A549 (cell line): ENCODE measurements around the gene ZNF165. TPM values are rescaled to one million over a fixed set of nuclear protein-coding genes. Genes with fewer than 3 reads are reported as not detected.
"Not testable (repeated sequence)": the region's sequence is repeated elsewhere in the genome, so short reads cannot be mapped to it uniquely, and the experiment has no call there.

ENCODE experiments used
- ATAC-seq, 2 experiments: fragments of 200-7000 bp in 1 of 2; fragments of >200 bp in 1 of 2; cut with Nextera tagmentation in 1 of 2; cut with Tn5 transposase in 1 of 2; 3 replicates each; pipeline versions ENCODE4 v1.8.0 to v1.9.1; 2018 to 2020; ENCODE audit warnings: mild to moderate bottlenecking in 1 of 2, moderate library complexity in 1 of 2
- CTCF ChIA-PET: fragments of 300-600 bp; sonication (Branson Sonifier 250); formaldehyde crosslinking; extraction: SDS; loops from one replicate; lab custom pipeline; 2021; ENCODE audit warnings: antibody characterized with exemption, inconsistent platforms; lab: Yijun Ruan, JAX
- POLR2A ChIA-PET: fragments of 350-600 bp; formaldehyde crosslinking; extraction: SDS; loops from one replicate; lab custom pipeline; 2021; ENCODE audit warnings: antibody characterized with exemption, inconsistent platforms; lab: Yijun Ruan, JAX
- DNase-seq, 2 experiments: peaks; one replicate each; pipeline versions ENCODE4 v3.0.0 to v3.0.0-alpha.2; 2011 to 2016; ENCODE audit warnings: low read depth in 1 of 2, low spot score in 1 of 2
- FAIRE-seq: peaks from 2 replicates; lab custom pipeline; 2011; peaks lifted over from hg19 to GRCh38; lab: Jason Lieb, UNC
- H3K27ac ChIP-seq, 2 experiments: fragments of >200 bp; sonication (Bioruptor Twin); formaldehyde crosslinking; 3 replicates each; pipeline ENCODE4 v1.5.1; 2016 to 2017
- H3K4me1 ChIP-seq: fragments of >200 bp; sonication (Bioruptor Twin); formaldehyde crosslinking; 3 replicates; pipeline ENCODE4 v1.6.1; 2016
- H3K4me2 ChIP-seq: fragments of >200 bp; sonication (Bioruptor Twin); formaldehyde crosslinking; 3 replicates; pipeline ENCODE4 v1.6.1; 2016
- H3K4me3 ChIP-seq: fragments of >200 bp; sonication (Bioruptor Twin); formaldehyde crosslinking; 3 replicates; pipeline ENCODE4 v1.5.1; 2016
- H3K9me3 ChIP-seq: fragments of >200 bp; sonication (Bioruptor Twin); formaldehyde crosslinking; 3 replicates; pipeline ENCODE4 v1.6.1; 2016
- CEBPB ChIP-seq, 2 experiments: fragments of >200 bp in 1 of 2; sonication (Bioruptor Twin) in 1 of 2; formaldehyde crosslinking in 1 of 2; IDR thresholded peaks; 2 replicates each; pipeline ENCODE4 v1.6.1; 2012 to 2016
- EHF ChIP-seq: fragments of 250-450 bp; sonication (Bioruptor Pico); IDR thresholded peaks from 2 replicates; pipeline ENCODE4 v1.5.0; 2020; ENCODE audit warnings: mild to moderate bottlenecking
- EHMT2 ChIP-seq: fragments of 200-600 bp; sonication (generic); IDR thresholded peaks from 2 replicates; pipeline ENCODE4 v1.6.1; 2016; ENCODE audit warnings: antibody characterized with exemption, low read depth, mild to moderate bottlenecking, moderate library complexity
- EP300 ChIP-seq, 2 experiments: fragments of >200 bp; sonication (Bioruptor Twin); formaldehyde crosslinking; IDR thresholded peaks; 2 replicates in 1 of 2; 3 replicates in 1 of 2; pipeline ENCODE4 v1.6.1; 2016 to 2017
- ESRRA ChIP-seq: fragments of 150-350 bp; IDR thresholded peaks from 2 replicates; pipeline ENCODE4 v1.6.1; 2014; ENCODE audit warnings: mild to moderate bottlenecking, low read length, borderline replicate concordance
- FOSB ChIP-seq: fragments of 250-450 bp; sonication (Bioruptor Pico); IDR thresholded peaks from 2 replicates; pipeline ENCODE4 v1.5.0; 2020; ENCODE audit warnings: mild to moderate bottlenecking, moderate library complexity
- FOXS1 ChIP-seq: fragments of 250-450 bp; sonication (Bioruptor Pico); IDR thresholded peaks from 2 replicates; pipeline ENCODE4 v1.5.0; 2020; ENCODE audit warnings: mild to moderate bottlenecking, moderate library complexity
- HDAC2 ChIP-seq: fragments of 200-600 bp; sonication (generic); IDR thresholded peaks from 2 replicates; pipeline ENCODE4 v1.6.1; 2016
- HES2 ChIP-seq: fragments of >200 bp; sonication (Bioruptor Twin); formaldehyde crosslinking; IDR thresholded peaks from 2 replicates; pipeline ENCODE4 v1.6.1; 2016
- HOXB13 ChIP-seq: fragments of 250-450 bp; sonication (Bioruptor Pico); IDR thresholded peaks from 2 replicates; pipeline ENCODE4 v1.5.0; 2020; ENCODE audit warnings: low read depth, mild to moderate bottlenecking, moderate library complexity
- HOXB5 ChIP-seq: fragments of 250-450 bp; sonication (Bioruptor Pico); IDR thresholded peaks from 2 replicates; pipeline ENCODE4 v1.5.0; 2020; ENCODE audit warnings: mild to moderate bottlenecking, moderate library complexity
- KDM1A ChIP-seq: fragments of 200-600 bp; sonication (generic); IDR thresholded peaks from 2 replicates; pipeline ENCODE4 v1.6.1; 2016; ENCODE audit warnings: low read depth, mild to moderate bottlenecking
- NFE2L2 ChIP-seq: fragments of 150-350 bp; conservative IDR thresholded peaks from 2 replicates; pipeline ENCODE4 v1.6.1; 2014; ENCODE audit warnings: low read length
- PBX3 ChIP-seq: IDR thresholded peaks from 2 replicates; pipeline ENCODE4 v1.6.1; 2012
- PHF8 ChIP-seq: fragments of 200-600 bp; sonication (generic); IDR thresholded peaks from 2 replicates; pipeline ENCODE4 v1.6.1; 2016; ENCODE audit warnings: low read depth, mild to moderate bottlenecking, antibody characterized with exemption, moderate library complexity, borderline replicate concordance
- POLR2A ChIP-seq: IDR thresholded peaks from 2 replicates; pipeline ENCODE4 v1.6.1; 2012; ENCODE audit warnings: mild to moderate bottlenecking, low read length
- POLR2AphosphoS2 ChIP-seq: conservative IDR thresholded peaks from 2 replicates; pipeline ENCODE4 v1.6.1; 2012; ENCODE audit warnings: low read length, improper control_type of control experiment, inconsistent platforms
- RAD21 ChIP-seq, 2 experiments: fragments of >200 bp in 1 of 2; sonication (Bioruptor Twin) in 1 of 2; formaldehyde crosslinking in 1 of 2; IDR thresholded peaks in 1 of 2; conservative IDR thresholded peaks in 1 of 2; 2 replicates in 1 of 2; 3 replicates in 1 of 2; pipeline ENCODE4 v1.6.1; 2012 to 2018; ENCODE audit warnings: inconsistent platforms in 1 of 2
- RARB ChIP-seq: fragments of 250-450 bp; sonication (Bioruptor Pico); IDR thresholded peaks from 2 replicates; pipeline ENCODE4 v1.8.0; 2021; ENCODE audit warnings: mild to moderate bottlenecking, moderate library complexity
- RFX5 ChIP-seq: fragments of 450-650 bp; IDR thresholded peaks from 2 replicates; pipeline ENCODE4 v1.7.1; 2014; ENCODE audit warnings: antibody characterized with exemption, mild to moderate bottlenecking, moderate library complexity
- SMC3 ChIP-seq: fragments of >200 bp; sonication (Bioruptor Twin); formaldehyde crosslinking; IDR thresholded peaks from 3 replicates; pipeline ENCODE4 v1.6.1; 2018; ENCODE audit warnings: inconsistent platforms
- SREBF2 ChIP-seq: fragments of 450-650 bp; IDR thresholded peaks from 2 replicates; pipeline ENCODE4 v1.6.1; 2014; ENCODE audit warnings: mild to moderate bottlenecking, moderate library complexity
- TFCP2L1 ChIP-seq: fragments of 250-450 bp; sonication (Bioruptor Pico); IDR thresholded peaks from 2 replicates; pipeline ENCODE4 v1.5.0; 2021; ENCODE audit warnings: mild to moderate bottlenecking
- TP53 ChIP-seq: fragments of 250-450 bp; sonication (Bioruptor Pico); IDR thresholded peaks from 2 replicates; pipeline ENCODE4 v1.5.0; 2021; ENCODE audit warnings: mild to moderate bottlenecking, moderate library complexity
- ZC3H11A ChIP-seq: fragments of 450-650 bp; IDR thresholded peaks from 2 replicates; pipeline ENCODE4 v1.6.1; 2014; ENCODE audit warnings: antibody characterized with exemption, mild to moderate bottlenecking
- ZSCAN20 ChIP-seq: fragments of 250-450 bp; sonication (Bioruptor Pico); IDR thresholded peaks from 2 replicates; pipeline ENCODE4 v1.8.0; 2022; ENCODE audit warnings: mild to moderate bottlenecking, moderate library complexity
- WGBS: methylation state at CpG from one replicate; pipeline ENCODE4 v1.1.6; 2017; ENCODE audit errors: missing lambda C conversion rate; 5-methylcytosine and 5-hydroxymethylcytosine counted together
- polyA minus RNA-seq: library from RNA; depleted of rRNA, polyadenylated mRNA; stranded (reverse); fragments of >200 nt; gene quantifications from 2 replicates; pipeline ENCODE4 v1.2.3, GENCODE V29; 2011; rRNA and poly(A)+ RNA removed
- polyA plus RNA-seq, 4 experiments: library from polyadenylated mRNA; depleted of rRNA in 3 of 4; stranded (reverse); fragments of >200 nt; fragmentation: RNase III in 1 of 4; extraction: RNeasy Plus Mini Kit Qiagen cat#74134 plus additional on column Dnase treatment in 1 of 4; gene quantifications; 2 replicates in 3 of 4; 3 replicates in 1 of 4; pipeline ENCODE4 v1.2.3, GENCODE V29; 2011 to 2017
- TF ChIP-seq, protein P1 (sequence below): IDR thresholded peaks from 2 replicates; pipeline ENCODE4 v1.6.1; 2012; ENCODE audit warnings: low read depth, borderline replicate concordance
- TF ChIP-seq, protein P2 (sequence below): IDR thresholded peaks from 2 replicates; pipeline ENCODE4 v1.6.1; 2012
- TF ChIP-seq, protein P3 (sequence below): fragments of >200 bp; sonication (Bioruptor Twin); formaldehyde crosslinking; IDR thresholded peaks from 3 replicates; pipeline ENCODE4 v1.6.1; 2016

The ZNF165 gene
- polyA plus RNA-seq (2011; rRNA removed) (0.71 and 0.72 TPM in 2 replicates), polyA plus RNA-seq (2017; fragmentation: RNase III; extraction: RNeasy Plus Mini Kit Qiagen cat#74134 plus additional on column Dnase treatment) (0.62 to 0.76 TPM (median 0.63 TPM) in 3 replicates), polyA minus RNA-seq (0.50 and 0.97 TPM in 2 replicates)
- 0.19 and 0.23 TPM in 2 replicates for polyA plus RNA-seq (2012; cell fraction: cytosol; rRNA removed)
- polyA plus RNA-seq (2012; cell fraction: nucleus; rRNA removed) = 0.16 and 0.19 TPM in 2 replicates

- not testable (repeated sequence) for H3K9me3 ChIP-seq, DNase-seq, FAIRE-seq, H3K4me1 ChIP-seq
- ATAC-seq = peak in 1 of 2 experiments; percentile 69; a peak in 3 of 6 replicates
- POLR2A ChIA-PET = interaction anchor here (0.6 to 1.6 kb wide), 3 partner anchors 24 to 256 kb away, joined by 3 to 10 read pairs (median 6); partner anchors contain the start of gene ZSCAN31
- CTCF ChIA-PET = interaction anchor here (0.6 kb wide), 2 partner anchors 12 to 505 kb away, joined by 3 read pairs; no protein-coding TSS in a partner anchor
- 0% methylated on average over 11 of the region's 15 CpGs for WGBS
- 0 out of 2 replicates have a peak, but pooled peaks have one; percentile 39 for TF ChIP-seq PHF8
- Histone ChIP-seq H3K27ac (peak within 1 kb of the TSS; percentile 87 to 93), H3K4me3 (peak within 1 kb of the TSS; percentile 52), H3K4me2 (peak within 1 kb of the TSS; percentile 83)
Observed at GRCh38 chr6:28080381-28080630, at the start of gene ZNF165. ZNF165 (plus strand) TSS chr6:28080568; CDS start chr6:28085481, 4,913 bp downstream.

- CTCF ChIA-PET = no interaction called here
- 22% methylated on average over 4 of the region's 4 CpGs for WGBS
- no peak overlapping the region for H3K4me3 ChIP-seq
- TF ChIP-seq HES2 (no peak), RAD21 (conservative IDR thresholded peaks at IDR 0.05 in 1 of 2, IDR thresholded peaks at IDR 0.05 in 1 of 2) (no peak), CEBPB (IDR thresholded peaks at IDR 0.05) (no peak), HDAC2 (no peak), ZC3H11A (no peak), HOXB13 (CRISPR knock-in tag) (no peak), ZSCAN20 (CRISPR knock-in tag) (no peak), FOSB (CRISPR knock-in tag) (no peak), POLR2AphosphoS2 (no peak), SMC3 (no peak), RARB (no peak), TP53 (no peak), RFX5 (no peak), EP300 (IDR thresholded peaks at IDR 0.05) (no peak), EHMT2 (no peak), ESRRA (no peak), HOXB5 (CRISPR knock-in tag) (no peak), FOXS1 (CRISPR knock-in tag) (no peak)
- TF ChIP-seq, protein P1, sequence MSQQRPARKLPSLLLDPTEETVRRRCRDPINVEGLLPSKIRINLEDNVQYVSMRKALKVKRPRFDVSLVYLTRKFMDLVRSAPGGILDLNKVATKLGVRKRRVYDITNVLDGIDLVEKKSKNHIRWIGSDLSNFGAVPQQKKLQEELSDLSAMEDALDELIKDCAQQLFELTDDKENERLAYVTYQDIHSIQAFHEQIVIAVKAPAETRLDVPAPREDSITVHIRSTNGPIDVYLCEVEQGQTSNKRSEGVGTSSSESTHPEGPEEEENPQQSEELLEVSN = no peak
- TF ChIP-seq, all 56 proteins: peak for 0
- DNase-seq = no peak
- POLR2A ChIA-PET = no interaction called here
- no peak overlapping the region for H3K4me2 ChIP-seq
- FAIRE-seq = no peak
- H3K4me1 ChIP-seq = no peaks in the 10 kb centered on the region
- H3K9me3 ChIP-seq = no peaks in the 10 kb centered on the region
- no peak for ATAC-seq
- no peak overlapping the region for H3K27ac ChIP-seq
Observed at GRCh38 chr6:28053584-28053983, 26.8 kb upstream of the ZNF165 start.

DNA sequence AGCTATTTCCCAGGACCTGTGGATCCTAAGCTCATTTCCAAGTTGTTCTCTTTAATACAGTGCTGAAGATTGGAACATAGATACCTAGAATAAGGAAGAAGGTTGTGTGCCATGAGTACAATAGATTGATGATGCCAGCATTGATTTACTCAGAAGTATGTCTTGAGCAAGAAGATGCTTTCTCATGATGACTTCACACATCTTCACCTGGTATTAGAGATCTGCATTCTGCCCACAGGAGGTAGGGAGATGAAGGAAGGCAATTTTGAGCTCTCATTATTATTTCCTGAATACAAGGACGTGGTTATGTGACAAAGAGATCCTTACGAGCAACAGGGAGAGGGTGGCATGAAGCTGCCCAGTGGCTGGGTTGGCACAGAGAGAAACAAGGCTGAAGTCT lies 20.0 kb upstream of the ZNF165 start:
- Histone ChIP-seq H3K4me1 (no peaks in the 10 kb centered on the region), H3K4me2 (no peak overlapping the region), H3K27ac (no peak overlapping the region), H3K9me3 (no peaks in the 10 kb centered on the region), H3K4me3 (no peak overlapping the region)
- ChIA-PET CTCF (no interaction called here), POLR2A (no interaction called here)
- TF ChIP-seq SMC3 = no peak
- TF ChIP-seq, protein P2, sequence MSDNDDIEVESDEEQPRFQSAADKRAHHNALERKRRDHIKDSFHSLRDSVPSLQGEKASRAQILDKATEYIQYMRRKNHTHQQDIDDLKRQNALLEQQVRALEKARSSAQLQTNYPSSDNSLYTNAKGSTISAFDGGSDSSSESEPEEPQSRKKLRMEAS = no peak
- no peak for TF ChIP-seq NFE2L2
- TF ChIP-seq EHF = no peak
- TF ChIP-seq POLR2A = no peak
- TF ChIP-seq, protein P3, sequence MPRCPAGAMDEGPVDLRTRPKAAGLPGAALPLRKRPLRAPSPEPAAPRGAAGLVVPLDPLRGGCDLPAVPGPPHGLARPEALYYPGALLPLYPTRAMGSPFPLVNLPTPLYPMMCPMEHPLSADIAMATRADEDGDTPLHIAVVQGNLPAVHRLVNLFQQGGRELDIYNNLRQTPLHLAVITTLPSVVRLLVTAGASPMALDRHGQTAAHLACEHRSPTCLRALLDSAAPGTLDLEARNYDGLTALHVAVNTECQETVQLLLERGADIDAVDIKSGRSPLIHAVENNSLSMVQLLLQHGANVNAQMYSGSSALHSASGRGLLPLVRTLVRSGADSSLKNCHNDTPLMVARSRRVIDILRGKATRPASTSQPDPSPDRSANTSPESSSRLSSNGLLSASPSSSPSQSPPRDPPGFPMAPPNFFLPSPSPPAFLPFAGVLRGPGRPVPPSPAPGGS = no peak
- no peak for TF ChIP-seq RFX5
- no peak for TF ChIP-seq SREBF2
- TF ChIP-seq KDM1A = no peak
- no peak for TF ChIP-seq EP300 (IDR thresholded peaks at IDR 0.05)
- TF ChIP-seq PBX3 = no peak
- no peak for TF ChIP-seq HDAC2
- no peak for TF ChIP-seq TFCP2L1
- TF ChIP-seq EHMT2 = no peak
- no peak for DNase-seq
- no peak for FAIRE-seq
- ATAC-seq = no peak
- 15% methylated on average over 2 of the region's 2 CpGs for WGBS
